HG02938 (cell line): ENCODE data around the gene FUOM.
"Not testable (repeated sequence)": the region's sequence is repeated elsewhere in the genome, so short reads cannot be mapped to it uniquely, and the experiment has no call there.

Source experiments
- ATAC-seq: cut with Tn5 transposase; IDR thresholded peaks from one replicate; pipeline ENCODE4 v1.9.1; 2021; ENCODE audit warnings: mild to moderate bottlenecking, moderate library complexity; ENCODE audit not compliant: unreplicated experiment

FUOM gene

GRCh38 chr10:133370030-133370786 is 12.4 kb upstream of the FUOM start:
- no peak for ATAC-seq

- no peak for ATAC-seq
These were observed 10.3 kb upstream of the FUOM start for GRCh38 chr10:133368153-133368552.

- ATAC-seq = not testable (repeated sequence)
These were observed 9.6 kb upstream of the FUOM start for GRCh38 chr10:133367461-133367860.

GRCh38 chr10:133366751-133367150 is 8.9 kb upstream of the FUOM start:
- ATAC-seq = no peak

DNA sequence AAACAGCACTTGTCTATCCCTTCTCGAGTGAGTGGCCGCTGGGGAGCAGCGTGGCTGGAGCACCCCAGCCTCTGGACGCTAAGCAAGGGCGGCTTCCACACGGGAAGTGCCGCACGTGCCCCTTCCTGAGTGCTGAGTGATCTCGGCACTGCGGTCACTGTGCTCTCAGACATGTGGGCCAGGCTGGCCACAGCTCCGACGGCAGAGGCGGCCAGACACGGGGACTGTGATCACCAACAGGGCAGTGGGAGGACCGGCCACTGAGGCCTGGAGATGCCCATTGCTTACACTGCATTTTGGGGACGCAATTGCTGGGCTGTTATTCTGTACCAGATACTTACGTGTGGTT is 8.3 kb upstream of the FUOM start:
- ATAC-seq = no peak

- ATAC-seq = no peak
These were observed 7.8 kb upstream of the FUOM start for GRCh38 chr10:133365461-133366129.

DNA sequence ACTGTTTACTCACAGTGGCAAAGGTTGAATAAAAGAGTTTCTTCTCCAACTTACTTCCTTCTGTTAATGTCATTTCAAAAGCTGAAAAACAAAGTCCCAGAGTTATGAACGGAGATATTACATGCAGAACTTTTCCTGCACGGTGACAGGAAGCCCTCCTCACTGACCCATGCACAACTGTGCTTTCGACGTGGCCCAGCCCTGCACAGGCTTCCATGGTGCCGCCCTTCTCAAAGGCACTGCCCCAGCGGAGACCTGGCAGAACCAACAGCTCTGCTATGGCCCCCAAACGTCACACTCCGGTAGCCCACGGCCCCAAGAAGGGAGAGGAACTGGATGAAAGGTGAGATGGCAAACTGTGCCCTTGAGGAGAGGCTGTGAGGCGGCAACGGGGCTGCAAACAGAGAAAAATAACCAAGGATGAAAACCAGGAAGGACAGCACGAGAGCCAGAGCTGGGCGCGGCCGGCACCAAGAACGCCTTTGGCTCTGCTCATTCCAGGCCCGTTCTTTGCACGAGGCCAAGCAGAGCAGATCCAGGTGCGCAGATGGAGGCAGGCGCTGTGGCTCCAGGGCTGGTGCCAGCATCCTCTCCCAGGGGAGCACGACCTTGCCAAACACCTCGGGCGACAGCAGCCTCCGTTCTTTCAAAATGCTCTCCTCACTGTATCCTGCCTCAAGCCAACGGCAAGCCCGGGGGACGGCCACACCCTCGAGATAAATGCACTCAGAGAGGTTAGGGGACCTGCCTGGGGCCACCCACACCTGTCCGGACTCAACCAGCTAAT is 7.0 kb upstream of the FUOM start:
- no peak for ATAC-seq

- ATAC-seq = no peak
These were observed 5.0 kb upstream of the FUOM start for GRCh38 chr10:133362846-133363245.

- no peak for ATAC-seq
These were observed 4.1 kb upstream of the FUOM start for GRCh38 chr10:133361773-133362441.

DNA sequence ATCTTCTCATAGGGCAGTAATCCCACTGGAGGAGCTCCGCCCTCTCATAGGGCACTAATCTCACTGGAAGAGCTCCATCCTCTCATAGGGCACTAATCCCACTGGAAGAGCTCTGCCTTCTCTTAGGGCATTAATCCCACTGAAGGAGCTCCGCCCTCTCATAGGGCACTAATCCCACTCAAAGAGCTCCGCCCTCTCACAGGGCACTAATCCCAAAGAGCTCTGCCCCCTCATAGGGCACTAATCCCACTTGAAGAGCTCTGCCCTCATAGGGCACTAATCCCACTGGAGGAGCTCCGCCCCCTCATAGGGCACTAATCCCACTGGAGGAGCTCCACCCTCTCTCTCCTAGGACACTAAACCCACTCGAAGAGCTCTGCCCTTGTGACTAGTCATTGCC is 3.4 kb upstream of the FUOM start:
- no peak for ATAC-seq

DNA sequence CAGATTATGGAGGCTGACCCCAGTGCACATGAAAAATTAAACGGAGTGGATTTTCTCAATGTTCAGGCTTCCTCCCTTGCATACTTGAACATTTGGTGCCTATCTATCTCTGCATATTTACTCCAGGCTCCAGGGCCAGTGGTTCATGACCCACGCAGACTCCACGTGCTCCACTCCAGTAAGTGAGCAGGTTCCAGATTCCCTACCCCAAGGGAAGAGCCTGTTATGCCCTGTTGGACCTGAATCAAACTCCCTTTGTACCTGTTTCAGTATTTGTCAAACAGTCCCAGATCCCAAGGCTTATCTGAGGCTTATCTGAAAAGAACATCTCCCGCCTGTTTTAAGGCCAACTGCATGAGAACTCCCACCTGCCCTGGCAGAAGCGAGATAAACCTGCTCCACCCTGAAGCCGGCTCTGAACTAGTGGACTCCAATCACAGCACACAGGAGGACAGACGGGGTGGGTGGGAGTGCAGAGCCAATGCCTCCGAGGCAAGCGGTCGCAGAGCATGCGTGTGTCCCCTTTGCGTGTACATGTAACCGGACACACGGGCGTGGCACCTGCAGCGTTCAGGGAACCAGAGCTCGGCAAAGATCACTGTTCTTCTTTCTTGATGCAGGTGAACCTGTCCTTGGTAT is 2.3 kb upstream of the FUOM start:
- no peak for ATAC-seq

GRCh38 chr10:133359554-133359971 is 1.7 kb upstream of the FUOM start:
- no peak for ATAC-seq

GRCh38 chr10:133358925-133359310 is 1.1 kb upstream of the FUOM start:
- ATAC-seq = no peak

- ATAC-seq = no peak
These were observed 524 bp upstream of the FUOM start for GRCh38 chr10:133358162-133358924.

- ATAC-seq = peak; percentile 6
These were observed 1.1 kb downstream of the FUOM start for GRCh38 chr10:133356549-133357284.

DNA sequence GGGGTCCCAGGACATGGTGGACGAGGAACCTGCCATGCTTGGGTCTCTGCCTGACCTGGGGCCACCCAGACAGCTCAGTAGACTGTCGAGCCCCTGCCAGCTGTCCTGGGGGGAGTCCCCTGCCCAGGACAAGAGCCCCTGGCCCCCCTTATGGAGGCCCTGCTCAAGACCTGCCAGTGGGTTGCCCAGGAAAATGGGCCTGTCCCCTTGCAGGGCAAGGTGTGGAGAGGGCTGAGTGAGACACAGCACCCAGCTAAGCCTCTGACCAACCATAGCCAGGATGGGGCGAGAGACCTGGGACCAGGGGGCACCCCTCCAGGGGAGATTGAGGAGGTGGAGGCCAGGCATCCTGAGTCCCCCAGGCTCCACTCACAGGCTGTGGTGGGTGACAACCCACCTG is 1.8 kb downstream of the FUOM start:
- ATAC-seq = no peak

- no peak for ATAC-seq
These were observed 2.6 kb downstream of the FUOM start for GRCh38 chr10:133355266-133355665.

DNA sequence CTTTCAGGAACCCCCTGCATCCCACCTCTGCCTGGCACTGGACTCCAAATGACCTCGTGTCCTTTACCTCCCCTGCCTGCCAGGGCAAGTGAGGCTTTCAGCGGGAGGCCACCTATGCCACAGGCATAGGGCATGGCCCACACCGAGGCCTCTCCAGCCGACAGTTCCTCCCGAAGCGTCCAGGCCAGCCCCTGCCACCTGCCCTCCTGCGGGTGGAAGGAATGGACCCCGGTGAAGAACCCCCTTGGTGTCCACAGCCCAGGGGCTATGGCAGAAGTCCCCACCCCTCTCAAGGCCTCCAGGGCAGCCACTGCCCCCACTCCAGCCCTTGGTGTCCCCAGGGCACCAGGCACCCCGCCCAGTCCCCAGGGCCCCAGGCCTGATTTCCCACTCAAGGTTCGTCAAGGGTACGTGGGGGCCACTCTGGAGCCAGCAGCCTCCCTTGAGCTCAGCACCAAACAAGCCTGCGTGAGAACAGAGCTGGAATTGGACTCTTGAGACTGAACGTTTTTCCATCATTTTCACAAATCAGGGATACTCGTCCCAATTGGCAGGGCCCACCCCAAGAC is 3.1 kb downstream of the FUOM start:
- ATAC-seq = no peak

DNA sequence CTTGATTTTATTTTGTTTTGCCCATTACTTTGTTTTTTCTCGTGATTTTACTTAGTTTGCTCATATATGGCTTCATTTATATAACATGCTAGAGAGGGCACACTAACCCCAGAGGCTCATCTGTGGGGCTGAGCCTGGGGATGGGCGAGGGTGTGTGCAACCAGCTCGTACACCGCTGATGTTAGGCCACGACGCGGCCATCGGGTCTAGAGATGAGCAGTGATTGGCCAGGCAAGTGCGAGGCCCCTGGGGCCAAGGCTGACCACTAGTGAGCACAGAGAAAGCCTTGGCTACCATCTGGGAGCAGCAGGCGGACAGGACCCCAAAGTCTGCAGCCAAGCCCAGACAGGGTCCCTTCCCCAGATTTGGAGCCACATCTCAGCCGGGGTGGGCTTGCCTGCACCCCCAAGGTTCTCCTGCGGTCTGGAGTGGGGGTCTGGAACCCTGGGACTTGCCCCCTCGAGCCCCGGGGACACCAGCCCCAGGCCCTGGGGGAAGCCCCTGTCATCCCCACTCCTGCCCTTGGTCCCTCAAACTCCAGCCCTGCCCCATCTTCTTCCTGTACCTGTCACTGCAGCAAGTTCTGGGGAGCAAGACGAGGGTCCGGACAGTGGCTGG is 3.7 kb downstream of the FUOM start:
- ATAC-seq = no peak
